GM12878 (cell line): ENCODE data around the gene DTX4. TPM values are rescaled to one million over a fixed set of nuclear protein-coding genes. Genes with fewer than 3 reads are reported as not detected.

Experiments used
- ATAC-seq: fragments of 200-7000 bp; cut with Tn5 transposase; 3 replicates; pipeline ENCODE4 v1.9.1; 2020; ENCODE audit warnings: mild to moderate bottlenecking, moderate library complexity
- BruUV-seq: library from RNA; stranded (reverse); fragments of 400-500 nt; replicated peaks from 2 replicates; lab custom pipeline; 2021; lab: Mats Ljungman, UMichigan
- CTCF ChIA-PET: fragments of 300-600 bp; sonication (Branson Sonifier 250); formaldehyde crosslinking; extraction: SDS; loops from one replicate; lab custom pipeline; 2021; ENCODE audit warnings: inconsistent platforms; lab: Yijun Ruan, JAX
- POLR2A ChIA-PET: fragments of 350-600 bp; formaldehyde crosslinking; extraction: SDS; loops from one replicate; lab custom pipeline; 2021; ENCODE audit warnings: inconsistent platforms; lab: Charles Lee
- RAD21 ChIA-PET: fragments of 300-600 bp; sonication (Branson Sonifier 250); formaldehyde crosslinking; loops from one replicate; lab custom pipeline; 2023; ENCODE audit warnings: antibody characterized with exemption; ENCODE audit not compliant: unreplicated experiment; lab: Charles Lee
- SMC1A ChIA-PET: fragments of 300-600 bp; sonication (Branson Sonifier 250); formaldehyde crosslinking; loops from one replicate; lab custom pipeline; 2023; ENCODE audit not compliant: unreplicated experiment, uncharacterized antibody; lab: Charles Lee
- DNase-seq: peaks from one replicate; pipeline ENCODE4 v3.0.0-alpha.2; 2011; ENCODE audit warnings: low read depth, low spot score
- FAIRE-seq: peaks from 3 replicates; lab custom pipeline; 2011; peaks lifted over from hg19 to GRCh38; lab: Jason Lieb, UNC
- H2AFZ ChIP-seq: 2 replicates; pipeline ENCODE4 v1.6.0; 2011; ENCODE audit warnings: low read depth, low read length, control low read depth; ENCODE audit not compliant: control insufficient read depth
- H3K27ac ChIP-seq: 2 replicates; pipeline ENCODE4 v1.5.1; 2011; ENCODE audit warnings: control low read depth; ENCODE audit not compliant: control insufficient read depth, insufficient read depth
- H3K27me3 ChIP-seq, 2 experiments: replicated peaks in 1 of 2; 2 replicates each; pipeline versions ENCODE4 v1.6.0 to v1.6.1; 2011; ENCODE audit warnings: low read length in 1 of 2; ENCODE audit not compliant: control insufficient read depth in 2 of 2, insufficient read depth in 2 of 2
- H3K36me3 ChIP-seq, 2 experiments: 2 replicates each; pipeline ENCODE4 v1.5.1; 2011; ENCODE audit warnings: low read length in 1 of 2; ENCODE audit not compliant: control insufficient read depth in 2 of 2, insufficient read depth in 2 of 2
- H3K4me1 ChIP-seq: 2 replicates; pipeline ENCODE4 v1.6.1; 2011; ENCODE audit warnings: mild to moderate bottlenecking, low read length, moderate library complexity, mixed read lengths; ENCODE audit not compliant: control insufficient read depth, insufficient read depth
- H3K4me2 ChIP-seq: 2 replicates; pipeline ENCODE4 v1.6.0; 2011; ENCODE audit warnings: control low read depth; ENCODE audit not compliant: control insufficient read depth, insufficient read depth
- H3K4me3 ChIP-seq: fragments of 200-600 bp; sonication (generic); 2 replicates; pipeline ENCODE4 v1.5.1; 2016
- H3K79me2 ChIP-seq: 2 replicates; pipeline ENCODE4 v1.6.0; 2011; ENCODE audit warnings: low read length; ENCODE audit not compliant: control insufficient read depth, insufficient read depth
- H3K9ac ChIP-seq: 2 replicates; pipeline ENCODE4 v1.8.0; 2011; ENCODE audit warnings: low read length, control low read depth, mixed read lengths; ENCODE audit not compliant: control insufficient read depth, insufficient read depth
- H3K9me3 ChIP-seq: replicated peaks from 3 replicates; pipeline ENCODE4 v1.5.1; 2011; ENCODE audit warnings: mild to moderate bottlenecking, low read length; ENCODE audit not compliant: control insufficient read depth, insufficient read depth
- H4K20me1 ChIP-seq: 2 replicates; pipeline ENCODE4 v1.6.0; 2011; ENCODE audit not compliant: control insufficient read depth, insufficient read depth
- CHD2 ChIP-seq: IDR thresholded peaks from 2 replicates; pipeline ENCODE4 v1.6.1; 2011; ENCODE audit warnings: low read depth, low read length, improper control_type of control experiment, borderline replicate concordance
- EED ChIP-seq: sonication (generic); IDR thresholded peaks from 2 replicates; pipeline ENCODE4 v1.6.1; 2016; ENCODE audit warnings: antibody characterized with exemption, low read depth
- EZH2 ChIP-seq: IDR thresholded peaks from 2 replicates; pipeline ENCODE4 v1.6.1; 2012; ENCODE audit warnings: low read depth, mild to moderate bottlenecking, control low read depth, inconsistent platforms, low read length, borderline replicate concordance; ENCODE audit not compliant: control insufficient read depth
- IRF4 ChIP-seq: IDR thresholded peaks from 2 replicates; pipeline ENCODE4 v1.6.1; 2011; ENCODE audit warnings: low read depth, low read length
- MEF2B ChIP-seq: fragments of 450-650 bp; IDR thresholded peaks from 2 replicates; pipeline ENCODE4 v1.6.1; 2018; ENCODE audit warnings: mild to moderate bottlenecking, moderate library complexity; ENCODE audit not compliant: partially characterized antibody, poor library complexity, severe bottlenecking
- MYB ChIP-seq: fragments of 150-350 bp; IDR thresholded peaks from 2 replicates; pipeline ENCODE4 v1.6.1; 2014; ENCODE audit warnings: mild to moderate bottlenecking, low read depth, low read length, borderline replicate concordance
- POLR2AphosphoS2 ChIP-seq: IDR thresholded peaks from 2 replicates; pipeline ENCODE4 v1.6.1; 2011; ENCODE audit warnings: low read depth, mild to moderate bottlenecking, low read length, improper control_type of control experiment, moderate library complexity
- RAD21 ChIP-seq: IDR thresholded peaks from 2 replicates; pipeline ENCODE4 v1.6.1; 2011; ENCODE audit warnings: mild to moderate bottlenecking, low read depth, low read length, moderate library complexity; ENCODE audit not compliant: insufficient read depth
- RFX5 ChIP-seq: IDR thresholded peaks from 2 replicates; pipeline ENCODE4 v1.6.1; 2011; ENCODE audit warnings: low read depth, low read length, improper control_type of control experiment
- TCF12 ChIP-seq: IDR thresholded peaks from 2 replicates; pipeline ENCODE4 v1.6.1; 2011; ENCODE audit warnings: low read depth, mild to moderate bottlenecking, low read length
- ZBED1 ChIP-seq: IDR thresholded peaks from 2 replicates; pipeline ENCODE4 v1.6.1; 2016; ENCODE audit warnings: borderline replicate concordance
- WGBS: methylation state at CpG from one replicate; pipeline ENCODE4 v1.1.6; 2016; ENCODE audit warnings: low lambda C conversion rate; ENCODE audit not compliant: insufficient replicate concordance, insufficient coverage; ENCODE audit errors: missing lambda C conversion rate; 5-methylcytosine and 5-hydroxymethylcytosine counted together
- in situ Hi-C: fragments of 300-500 bp; cut with MboI; formaldehyde crosslinking; loops from 9 replicates; pipeline ENCODE4 v1.14.3; 2018; ENCODE audit warnings: mixed read lengths
- intact Hi-C: fragments of 100-400 bp; cut with micrococcal nuclease; formaldehyde crosslinking; loops from one replicate; pipeline ENCODE4 v1.14.2; 2022; ENCODE audit not compliant: unreplicated experiment
- polyA plus RNA-seq, 11 experiments: library from polyadenylated mRNA; depleted of rRNA in 4 of 11; unstranded in 6 of 11; stranded (reverse) in 5 of 11; fragments of >200 nt; fragmentation: Nextera tagmentation in 4 of 11; fragmentation: Illumina TruSeq in 1 of 11; extraction: Ambion mirVana in 4 of 11; extraction: Trizol in 1 of 11; gene quantifications; 1 replicate in 1 of 11; 2 replicates in 10 of 11; pipeline versions ENCODE4 v1.2.1 to v1.2.3, GENCODE V29; 2011 to 2016; ENCODE audit warnings: inconsistent platforms in 2 of 11, missing spikeins in 2 of 11, low read depth in 1 of 11
- total RNA-seq, 4 experiments: library from RNA; depleted of rRNA in 3 of 4; stranded (reverse); fragments of >200 nt in 3 of 4; fragmentation: Illumina TruSeq in 1 of 4; extraction: Trizol in 1 of 4; gene quantifications; 2 replicates each; pipeline versions ENCODE4 v1.2.1 to v1.2.3, GENCODE V29; 2013 to 2021
- TF ChIP-seq, protein P1 (sequence below): fragments of 450-650 bp; IDR thresholded peaks from 2 replicates; pipeline ENCODE4 v1.6.1; 2017; ENCODE audit warnings: low read depth, mild to moderate bottlenecking, moderate library complexity
- TF ChIP-seq, protein P2 (sequence below): IDR thresholded peaks from 2 replicates; pipeline ENCODE4 v1.6.1; 2011; ENCODE audit warnings: mild to moderate bottlenecking, low read depth, low read length, moderate library complexity; ENCODE audit not compliant: insufficient replicate concordance
- TF ChIP-seq, protein P3 (sequence below): fragments of 150-350 bp; IDR thresholded peaks from 2 replicates; pipeline ENCODE4 v1.6.1; 2016; ENCODE audit warnings: low read depth, low read length

The DTX4 gene
- total and polyA plus RNA-seq, 10 of the 15 experiments (the other 5 are each of a cell fraction or from before 2014, with no cell fraction given): 3.8 to 25.8 (median 10.5) TPM

DNA sequence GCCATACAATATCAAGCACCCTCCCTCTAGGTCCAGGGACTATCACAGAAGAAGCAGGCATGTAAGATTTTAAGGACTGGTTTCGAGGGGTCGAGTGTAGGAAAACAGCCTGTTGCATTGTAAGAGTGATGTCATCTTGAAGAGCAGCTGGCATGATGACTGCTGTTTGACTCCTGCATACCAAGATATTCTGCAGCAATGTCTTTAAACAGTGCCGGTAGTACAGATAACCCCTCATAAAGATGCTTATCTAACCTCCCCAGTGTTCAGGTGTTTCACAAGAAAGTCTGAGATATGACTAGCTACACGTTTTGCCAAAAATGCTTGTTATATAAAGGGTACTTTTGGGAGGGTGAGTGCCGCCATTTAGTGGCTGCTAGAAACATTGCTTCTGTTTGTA, 17.3 kb upstream of the DTX4 start:
- BruUV-seq: no TSS peak
- H3K4me3 ChIP-seq: no peak overlapping the region
- in situ Hi-C loops: loop anchor here (10.0 kb wide), 1 partner anchor 500 kb away; no protein-coding TSS in a partner anchor

More for the DNA sequence above, 17.3 kb upstream of the DTX4 start:
- Histone ChIP-seq H3K9ac (no peak overlapping the region), H4K20me1 (no peaks in the 10 kb centered on the region), H3K9me3 (no peaks in the 10 kb centered on the region), H3K36me3 (no peaks in the 10 kb centered on the region), H3K27me3 (no peaks in the 10 kb centered on the region), H3K27ac (no peak overlapping the region), H3K79me2 (peaks cover 9% of the 10 kb centered on the region), H3K4me1 (peaks cover 22% of the 10 kb centered on the region), H3K4me2 (no peak overlapping the region), H2AFZ (no peak overlapping the region)
- FAIRE-seq (no peak), ATAC-seq (no peak), DNase-seq (no peak)
- TF ChIP-seq CHD2 (no peak), POLR2AphosphoS2 (no peak), MYB (no peak), EED (no peak), IRF4 (no peak), RAD21 (no peak), EZH2 (no peak), MEF2B (no peak), ZBED1 (no peak), RFX5 (no peak), TCF12 (no peak)
- TF ChIP-seq, protein P1, sequence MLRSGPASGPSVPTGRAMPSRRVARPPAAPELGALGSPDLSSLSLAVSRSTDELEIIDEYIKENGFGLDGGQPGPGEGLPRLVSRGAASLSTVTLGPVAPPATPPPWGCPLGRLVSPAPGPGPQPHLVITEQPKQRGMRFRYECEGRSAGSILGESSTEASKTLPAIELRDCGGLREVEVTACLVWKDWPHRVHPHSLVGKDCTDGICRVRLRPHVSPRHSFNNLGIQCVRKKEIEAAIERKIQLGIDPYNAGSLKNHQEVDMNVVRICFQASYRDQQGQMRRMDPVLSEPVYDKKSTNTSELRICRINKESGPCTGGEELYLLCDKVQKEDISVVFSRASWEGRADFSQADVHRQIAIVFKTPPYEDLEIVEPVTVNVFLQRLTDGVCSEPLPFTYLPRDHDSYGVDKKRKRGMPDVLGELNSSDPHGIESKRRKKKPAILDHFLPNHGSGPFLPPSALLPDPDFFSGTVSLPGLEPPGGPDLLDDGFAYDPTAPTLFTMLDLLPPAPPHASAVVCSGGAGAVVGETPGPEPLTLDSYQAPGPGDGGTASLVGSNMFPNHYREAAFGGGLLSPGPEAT: no peak
- TF ChIP-seq, protein P2, sequence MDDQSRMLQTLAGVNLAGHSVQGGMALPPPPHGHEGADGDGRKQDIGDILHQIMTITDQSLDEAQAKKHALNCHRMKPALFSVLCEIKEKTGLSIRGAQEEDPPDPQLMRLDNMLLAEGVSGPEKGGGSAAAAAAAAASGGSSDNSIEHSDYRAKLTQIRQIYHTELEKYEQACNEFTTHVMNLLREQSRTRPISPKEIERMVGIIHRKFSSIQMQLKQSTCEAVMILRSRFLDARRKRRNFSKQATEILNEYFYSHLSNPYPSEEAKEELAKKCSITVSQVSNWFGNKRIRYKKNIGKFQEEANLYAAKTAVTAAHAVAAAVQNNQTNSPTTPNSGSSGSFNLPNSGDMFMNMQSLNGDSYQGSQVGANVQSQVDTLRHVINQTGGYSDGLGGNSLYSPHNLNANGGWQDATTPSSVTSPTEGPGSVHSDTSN: no peak
- TF ChIP-seq, protein P3, sequence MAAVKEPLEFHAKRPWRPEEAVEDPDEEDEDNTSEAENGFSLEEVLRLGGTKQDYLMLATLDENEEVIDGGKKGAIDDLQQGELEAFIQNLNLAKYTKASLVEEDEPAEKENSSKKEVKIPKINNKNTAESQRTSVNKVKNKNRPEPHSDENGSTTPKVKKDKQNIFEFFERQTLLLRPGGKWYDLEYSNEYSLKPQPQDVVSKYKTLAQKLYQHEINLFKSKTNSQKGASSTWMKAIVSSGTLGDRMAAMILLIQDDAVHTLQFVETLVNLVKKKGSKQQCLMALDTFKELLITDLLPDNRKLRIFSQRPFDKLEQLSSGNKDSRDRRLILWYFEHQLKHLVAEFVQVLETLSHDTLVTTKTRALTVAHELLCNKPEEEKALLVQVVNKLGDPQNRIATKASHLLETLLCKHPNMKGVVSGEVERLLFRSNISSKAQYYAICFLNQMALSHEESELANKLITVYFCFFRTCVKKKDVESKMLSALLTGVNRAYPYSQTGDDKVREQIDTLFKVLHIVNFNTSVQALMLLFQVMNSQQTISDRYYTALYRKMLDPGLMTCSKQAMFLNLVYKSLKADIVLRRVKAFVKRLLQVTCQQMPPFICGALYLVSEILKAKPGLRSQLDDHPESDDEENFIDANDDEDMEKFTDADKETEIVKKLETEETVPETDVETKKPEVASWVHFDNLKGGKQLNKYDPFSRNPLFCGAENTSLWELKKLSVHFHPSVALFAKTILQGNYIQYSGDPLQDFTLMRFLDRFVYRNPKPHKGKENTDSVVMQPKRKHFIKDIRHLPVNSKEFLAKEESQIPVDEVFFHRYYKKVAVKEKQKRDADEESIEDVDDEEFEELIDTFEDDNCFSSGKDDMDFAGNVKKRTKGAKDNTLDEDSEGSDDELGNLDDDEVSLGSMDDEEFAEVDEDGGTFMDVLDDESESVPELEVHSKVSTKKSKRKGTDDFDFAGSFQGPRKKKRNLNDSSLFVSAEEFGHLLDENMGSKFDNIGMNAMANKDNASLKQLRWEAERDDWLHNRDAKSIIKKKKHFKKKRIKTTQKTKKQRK: no peak
- intact Hi-C loops: loop anchor here (5.0 kb wide), 2 partner anchors 252 to 302 kb away; no protein-coding TSS in a partner anchor
- ChIA-PET POLR2A (interaction anchor here (1.1 kb wide), 1 partner anchor 11 kb away, joined by 3 read pairs; no protein-coding TSS in a partner anchor), CTCF (interaction anchor here (0.7 to 1.3 kb wide), 5 partner anchors 13 to 96 kb away, joined by 3 to 5 read pairs (median 4); partner anchors contain the start of genes DTX4, FAM111A and MPEG1), RAD21 (interaction anchor here (1.6 kb wide), 1 partner anchor 13 kb away, joined by 4 read pairs; the partner anchor contains the start of gene FAM111A), SMC1A (interaction anchor here (1.0 to 3.7 kb wide), 6 partner anchors 11 to 96 kb away, joined by 3 to 27 read pairs (median 4); partner anchors contain the start of gene FAM111A)
- 97% methylated on average over 5 of the region's 5 CpGs for WGBS
